IMR-90 (cell line): ENCODE data around the gene GNA15. TPM values are rescaled to one million over a fixed set of nuclear protein-coding genes. Genes with fewer than 3 reads are reported as not detected.

Source experiments
- ATAC-seq: fragments of 200-7000 bp; cut with Tn5 transposase; 2 replicates; pipeline ENCODE4 v1.9.1; 2020; ENCODE audit warnings: low read depth, mild to moderate bottlenecking, moderate library complexity
- BruUV-seq: library from RNA; stranded (reverse); fragments of 400-500 nt; replicated peaks from 2 replicates; lab custom pipeline; 2021; lab: Mats Ljungman, UMichigan
- CTCF ChIA-PET: fragments of 300-600 bp; formaldehyde crosslinking; extraction: SDS; loops from one replicate; lab custom pipeline; 2021; ENCODE audit warnings: antibody characterized with exemption; lab: Yijun Ruan, JAX
- POLR2A ChIA-PET: fragments of 300-600 bp; sonication (Branson Sonifier 250); formaldehyde crosslinking; loops from one replicate; lab custom pipeline; 2022; ENCODE audit warnings: antibody characterized with exemption; ENCODE audit not compliant: unreplicated experiment; lab: Charles Lee
- DNase-seq: peaks from one replicate; pipeline ENCODE4 v3.0.0; 2013
- H2AFZ ChIP-seq: replicated peaks from 2 replicates; pipeline ENCODE3; 2013; ENCODE audit warnings: low read length, mild to moderate bottlenecking; ENCODE audit not compliant: poor library complexity
- H2AK5ac ChIP-seq: 2 replicates; pipeline ENCODE4 v1.6.1; 2013; ENCODE audit warnings: low read depth, low read length, inconsistent platforms
- H2AK9ac ChIP-seq: replicated peaks from 2 replicates; pipeline ENCODE3; 2013; ENCODE audit warnings: mild to moderate bottlenecking, low read depth, low read length, moderate library complexity; ENCODE audit not compliant: poor library complexity
- H2BK120ac ChIP-seq: 2 replicates; pipeline ENCODE4 v1.6.1; 2013; ENCODE audit warnings: low read depth, low read length, inconsistent platforms
- H2BK15ac ChIP-seq: 3 replicates; pipeline ENCODE4 v1.6.1; 2013; ENCODE audit warnings: low read depth, low read length, inconsistent platforms
- H2BK20ac ChIP-seq: 2 replicates; pipeline ENCODE4 v1.6.1; 2013; ENCODE audit warnings: low read depth, mild to moderate bottlenecking, inconsistent platforms, low read length, moderate library complexity
- H2BK5ac ChIP-seq: 2 replicates; pipeline ENCODE4 v1.6.1; 2013; ENCODE audit warnings: mild to moderate bottlenecking, low read depth, low read length, inconsistent platforms; ENCODE audit not compliant: poor library complexity, severe bottlenecking
- H3K14ac ChIP-seq: replicated peaks from 2 replicates; pipeline ENCODE4 v1.6.1; 2013; ENCODE audit warnings: low read depth, low read length, inconsistent platforms
- H3K18ac ChIP-seq: 2 replicates; pipeline ENCODE4 v1.6.1; 2013; ENCODE audit warnings: low read depth, low read length, control low read depth
- H3K23ac ChIP-seq: 2 replicates; pipeline ENCODE4 v1.6.1; 2013; ENCODE audit warnings: low read depth, low read length, inconsistent platforms
- H3K27ac ChIP-seq: 2 replicates; pipeline ENCODE4 v1.5.1; 2013; ENCODE audit warnings: mild to moderate bottlenecking, control low read depth, low read length; ENCODE audit not compliant: insufficient read depth
- H3K27me3 ChIP-seq: 2 replicates; pipeline ENCODE4 v1.6.1; 2013; ENCODE audit warnings: low read length; ENCODE audit not compliant: control insufficient read depth, insufficient read depth
- H3K36me3 ChIP-seq: 2 replicates; pipeline ENCODE4 v1.6.1; 2013; ENCODE audit warnings: low read length, mixed read lengths; ENCODE audit not compliant: control insufficient read depth, insufficient read depth
- H3K4ac ChIP-seq: 2 replicates; pipeline ENCODE4 v1.6.1; 2013; ENCODE audit warnings: low read depth, low read length, inconsistent platforms
- H3K4me1 ChIP-seq: 2 replicates; pipeline ENCODE4 v1.6.1; 2013; ENCODE audit warnings: low read length, mixed read lengths; ENCODE audit not compliant: control insufficient read depth, insufficient read depth
- H3K4me2 ChIP-seq: 2 replicates; pipeline ENCODE4 v1.6.1; 2013; ENCODE audit warnings: low read depth, mild to moderate bottlenecking, control low read depth, low read length, moderate library complexity
- H3K4me3 ChIP-seq: 2 replicates; pipeline ENCODE4 v1.5.1; 2013; ENCODE audit warnings: low read depth, mild to moderate bottlenecking, control low read depth, low read length, moderate library complexity; ENCODE audit not compliant: insufficient read depth
- H3K56ac ChIP-seq: 2 replicates; pipeline ENCODE4 v1.6.1; 2013; ENCODE audit warnings: low read length, inconsistent platforms; ENCODE audit not compliant: insufficient read depth; ENCODE audit errors: extremely low read depth
- H3K79me1 ChIP-seq, 2 experiments: 2 replicates each; pipeline ENCODE4 v1.6.1; 2013; ENCODE audit warnings: low read length in 2 of 2, inconsistent platforms in 1 of 2, low read depth in 1 of 2
- H3K9ac ChIP-seq: 2 replicates; pipeline ENCODE4 v1.6.1; 2013; ENCODE audit warnings: low read depth, low read length, control low read depth
- H3K9me1 ChIP-seq: 2 replicates; pipeline ENCODE4 v1.6.1; 2013; ENCODE audit warnings: low read length, inconsistent platforms; ENCODE audit not compliant: insufficient read depth
- H3K9me3 ChIP-seq: 2 replicates; pipeline ENCODE4 v1.6.1; 2013; ENCODE audit warnings: low read length; ENCODE audit not compliant: control insufficient read depth, insufficient read depth
- H4K20me1 ChIP-seq: 2 replicates; pipeline ENCODE4 v1.6.1; 2013; ENCODE audit warnings: low read length, inconsistent platforms; ENCODE audit not compliant: insufficient read depth
- H4K5ac ChIP-seq: 2 replicates; pipeline ENCODE4 v1.6.1; 2013; ENCODE audit warnings: mild to moderate bottlenecking, low read depth, low read length, control low read depth
- H4K8ac ChIP-seq, 2 experiments: 2 replicates each; pipeline ENCODE4 v1.6.1; 2013; ENCODE audit warnings: low read depth in 2 of 2, low read length in 2 of 2, control low read depth in 1 of 2, inconsistent platforms in 1 of 2
- H4K91ac ChIP-seq: 2 replicates; pipeline ENCODE4 v1.6.1; 2013; ENCODE audit warnings: low read depth, low read length, inconsistent platforms; ENCODE audit not compliant: insufficient read depth
- CHD1 ChIP-seq: IDR thresholded peaks from 2 replicates; pipeline ENCODE4 v1.6.1; 2012; ENCODE audit warnings: low read depth, low read length, improper control_type of control experiment
- FOS ChIP-seq: fragments of 150-350 bp; IDR thresholded peaks from 2 replicates; pipeline ENCODE4 v1.6.1; 2016; ENCODE audit warnings: low read depth, low read length
- MAZ ChIP-seq: IDR thresholded peaks from 2 replicates; pipeline ENCODE4 v1.6.1; 2012; ENCODE audit warnings: low read depth, mild to moderate bottlenecking, low read length, improper control_type of control experiment, moderate library complexity, borderline replicate concordance
- MXI1 ChIP-seq: IDR thresholded peaks from 2 replicates; pipeline ENCODE4 v1.6.1; 2012; ENCODE audit warnings: low read depth, mild to moderate bottlenecking, low read length, moderate library complexity, borderline replicate concordance
- NFE2L2 ChIP-seq: fragments of 150-350 bp; IDR thresholded peaks from 2 replicates; pipeline ENCODE4 v1.6.1; 2016; ENCODE audit warnings: low read depth, mild to moderate bottlenecking, low read length
- WGBS, 2 experiments: methylation state at CpG; one replicate each; pipeline versions ENCODE4 v1.1.5 to v1.1.7; 2013; ENCODE audit warnings: missing lambda C conversion rate in 2 of 2; ENCODE audit not compliant: insufficient read length in 1 of 2; ENCODE audit errors: extremely low coverage in 2 of 2; 5-methylcytosine and 5-hydroxymethylcytosine counted together
- dilution Hi-C: fragments of 300-500 bp; cut with HindIII; formaldehyde crosslinking; loops from one replicate; pipeline ENCODE4 v1.14.3; 2018; ENCODE audit warnings: low sequenced_read_pairs; ENCODE audit not compliant: unreplicated experiment
- in situ Hi-C: fragments of 300-500 bp; cut with MboI; formaldehyde crosslinking; loops from 3 replicates; pipeline ENCODE4 v1.14.3; 2019; ENCODE audit warnings: low sequenced_read_pairs, inconsistent platforms, mixed read lengths
- intact Hi-C: fragments of 100-400 bp; cut with micrococcal nuclease; formaldehyde crosslinking; loops from 2 replicates; pipeline ENCODE4 v1.10.0; 2022
- polyA plus RNA-seq, 3 experiments: library from polyadenylated mRNA; depleted of rRNA; stranded (reverse); fragments of >200 nt; gene quantifications; 2 replicates each; pipeline ENCODE4 v1.2.3, GENCODE V29; 2012; ENCODE audit warnings: low replicate concordance in 1 of 3
- total RNA-seq: library from RNA; depleted of rRNA; stranded (reverse); fragments of >200 nt; gene quantifications from 2 replicates; pipeline ENCODE4 v1.2.3, GENCODE V29; 2012

GNA15 gene
- total and polyA plus RNA-seq, 2 of the 4 experiments (the other 2 are of a cell fraction) = 0.18 TPM; not detected in 1

GRCh38 chr19:3123956-3124355 is 11.9 kb upstream of the GNA15 start:
- in situ Hi-C loops = no loop called here
- WGBS, 2 experiments = 80% methylated on average over 1 of the region's 8 CpGs; no CpG with 5 or more reads in 1 of the 2 experiments

More at GRCh38 chr19:3123956-3124355, 11.9 kb upstream of the GNA15 start:
- Histone ChIP-seq H3K4me2 (no peak overlapping the region), H3K56ac (no peak overlapping the region), H3K14ac (no peak overlapping the region), H3K4me1 (no peaks in the 10 kb centered on the region), H2BK20ac (no peak overlapping the region), H3K9me1 (no peaks in the 10 kb centered on the region), H3K4ac (no peak overlapping the region), H2AFZ (no peak overlapping the region), H4K91ac (no peak overlapping the region), H3K23ac (no peak overlapping the region), H2BK5ac (no peak overlapping the region), H2AK5ac (no peak overlapping the region), H4K5ac (no peak overlapping the region), H3K9ac (no peak overlapping the region), H3K27me3 (no peaks in the 10 kb centered on the region), H2AK9ac (peak overlapping the region; percentile 65), H3K18ac (no peak overlapping the region), H4K20me1 (peaks cover 2% of the 10 kb centered on the region), H3K36me3 (peaks cover 9% of the 10 kb centered on the region), H4K8ac (no peak overlapping the region), H2BK120ac (no peak overlapping the region), H3K9me3 (no peaks in the 10 kb centered on the region), H3K79me1 (no peaks in the 10 kb centered on the region), H3K4me3 (no peak overlapping the region), H2BK15ac (no peak overlapping the region), H3K27ac (no peak overlapping the region)
- intact Hi-C loops (no loop called here), dilution Hi-C loops (no loop called here)
- ATAC-seq = no peak
- ChIA-PET POLR2A (no interaction called here), CTCF (no interaction called here)
- no TSS peak for BruUV-seq
- DNase-seq = no peak
- TF ChIP-seq MAZ (no peak), CHD1 (no peak), NFE2L2 (no peak), MXI1 (no peak), FOS (no peak)
